ENCODE measurements around the gene CELF2.
"Not testable (repeated sequence)": the region's sequence is repeated elsewhere in the genome, so short reads cannot be mapped to it uniquely, and the experiment has no call there.

CELF2 gene

DNA sequence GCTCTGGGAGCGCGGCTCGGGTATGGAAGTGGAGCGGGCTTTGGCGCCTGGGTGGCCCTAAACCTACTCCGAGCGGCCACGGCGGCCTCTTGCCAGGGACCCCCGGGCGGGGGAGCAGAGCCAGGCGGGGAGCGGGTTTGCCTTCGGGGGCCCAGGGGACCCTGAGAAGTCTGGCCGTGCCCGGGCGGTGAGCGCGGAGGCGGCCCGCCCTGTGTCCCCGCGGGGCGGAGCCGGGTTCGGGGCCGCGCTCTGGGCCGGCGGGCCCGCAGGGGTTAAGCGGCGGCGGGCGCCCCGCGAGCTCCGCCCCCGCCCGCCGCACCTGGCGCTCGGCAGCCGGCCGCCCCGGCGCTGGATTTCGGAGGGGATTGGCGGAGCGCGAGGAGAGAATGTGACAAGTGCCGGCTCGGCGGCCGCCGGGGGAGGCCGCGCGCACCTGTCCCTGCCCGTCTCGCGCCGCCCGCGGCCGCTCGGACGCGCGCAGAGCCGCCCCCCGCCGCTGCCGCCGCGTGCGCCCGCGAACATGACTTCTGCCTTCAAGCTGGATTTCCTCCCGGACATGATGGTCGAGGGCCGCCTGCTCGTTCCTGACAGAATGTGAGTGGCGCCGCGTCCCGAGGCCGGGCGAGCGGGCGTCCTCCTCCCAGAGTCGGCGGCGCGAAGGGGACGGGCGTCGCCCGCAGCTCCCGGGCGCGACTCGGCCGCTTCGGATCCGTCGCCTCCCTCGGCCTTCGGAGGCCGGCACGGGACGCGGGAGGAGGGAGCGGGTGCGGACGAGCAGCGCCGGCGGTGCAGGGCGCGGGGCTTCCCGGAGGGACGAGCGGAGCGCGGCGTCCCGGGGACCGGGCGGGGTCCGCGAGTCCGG lies at the start of gene CELF2:
TSS of gene CELF2 (plus strand) at position 303 of the 862 bp plus-strand sequence. CDS start at position 521, 218 bp downstream.
- peak in 1 of 2 experiments; percentile 22 for DNase-seq

DNA sequence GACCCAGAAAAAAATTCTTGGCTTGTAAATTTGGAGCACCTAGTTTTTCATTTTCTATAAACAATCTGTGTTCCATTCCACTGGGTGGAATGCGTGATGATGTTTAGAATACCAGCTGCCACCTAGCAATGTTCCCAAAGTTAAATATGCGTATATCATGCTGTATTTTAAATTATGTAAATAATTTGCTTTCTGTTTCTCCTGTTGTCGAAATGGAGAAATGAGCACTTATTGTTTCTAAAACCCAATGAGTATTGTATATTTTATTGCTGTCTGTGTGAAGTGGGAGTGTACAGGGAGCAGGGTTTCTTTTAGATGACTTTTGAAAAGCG lies 49.4 kb upstream of the CELF2 start:
- DNase-seq, result no peak

DNA sequence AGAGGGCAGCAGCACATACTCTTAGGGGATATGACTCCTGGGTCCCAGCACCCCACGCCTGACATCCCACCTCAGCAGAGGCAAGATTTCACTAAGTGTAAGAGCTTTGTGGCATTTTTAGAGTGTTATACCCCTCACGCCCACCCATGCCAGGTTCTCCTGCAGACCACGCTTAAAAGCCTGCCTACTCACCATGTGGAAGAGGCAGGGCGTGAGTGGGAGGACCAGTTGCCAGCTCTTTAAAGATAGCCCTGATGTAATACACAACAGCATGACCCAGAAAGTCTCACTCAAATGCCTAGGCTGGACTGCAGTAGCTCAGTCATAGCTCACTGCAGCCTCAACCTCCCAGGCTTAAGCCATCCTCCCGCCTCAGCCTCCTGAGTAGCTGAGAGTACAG lies 44.4 kb upstream of the CELF2 start:
- no peak for DNase-seq

DNA sequence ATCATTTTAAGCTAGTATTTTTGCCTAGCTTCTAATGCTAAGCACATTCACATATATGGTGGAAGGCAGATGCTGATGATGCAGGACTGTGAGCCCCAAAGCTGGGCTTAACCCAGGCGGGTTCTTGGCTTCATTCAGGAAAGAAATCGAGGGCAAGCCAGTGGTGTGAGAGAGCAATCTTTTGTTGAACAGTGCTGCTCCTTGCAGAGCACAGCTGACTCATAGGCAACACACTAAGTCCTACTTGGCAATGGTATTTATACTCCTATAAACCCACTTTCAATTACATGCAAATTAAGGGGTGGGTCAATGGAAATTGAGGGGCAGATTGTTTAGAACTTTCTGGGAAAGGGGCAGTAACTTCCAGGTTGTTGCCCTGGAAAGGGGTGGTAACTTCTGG lies 42.0 kb upstream of the CELF2 start:
- DNase-seq, result no peak

DNA sequence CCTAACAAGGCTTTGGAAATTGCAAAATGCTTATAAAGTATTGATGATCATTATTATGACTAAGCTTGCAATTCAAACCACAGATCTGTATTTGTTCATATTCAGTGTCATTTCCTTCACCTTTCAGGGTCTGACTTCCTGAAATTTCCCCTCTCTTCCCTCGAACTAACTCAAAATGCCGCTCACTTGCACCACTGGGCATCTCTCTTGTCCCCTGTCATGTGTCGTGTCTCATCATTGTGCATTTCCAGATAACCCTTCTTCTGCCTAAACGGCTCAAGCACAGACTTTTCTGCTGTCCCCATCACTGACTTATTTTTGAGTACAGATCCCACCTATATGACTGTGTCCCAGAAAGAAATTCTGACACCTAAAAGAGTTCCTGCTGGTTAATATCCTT lies 41.0 kb upstream of the CELF2 start:
- DNase-seq, result no peak

DNA sequence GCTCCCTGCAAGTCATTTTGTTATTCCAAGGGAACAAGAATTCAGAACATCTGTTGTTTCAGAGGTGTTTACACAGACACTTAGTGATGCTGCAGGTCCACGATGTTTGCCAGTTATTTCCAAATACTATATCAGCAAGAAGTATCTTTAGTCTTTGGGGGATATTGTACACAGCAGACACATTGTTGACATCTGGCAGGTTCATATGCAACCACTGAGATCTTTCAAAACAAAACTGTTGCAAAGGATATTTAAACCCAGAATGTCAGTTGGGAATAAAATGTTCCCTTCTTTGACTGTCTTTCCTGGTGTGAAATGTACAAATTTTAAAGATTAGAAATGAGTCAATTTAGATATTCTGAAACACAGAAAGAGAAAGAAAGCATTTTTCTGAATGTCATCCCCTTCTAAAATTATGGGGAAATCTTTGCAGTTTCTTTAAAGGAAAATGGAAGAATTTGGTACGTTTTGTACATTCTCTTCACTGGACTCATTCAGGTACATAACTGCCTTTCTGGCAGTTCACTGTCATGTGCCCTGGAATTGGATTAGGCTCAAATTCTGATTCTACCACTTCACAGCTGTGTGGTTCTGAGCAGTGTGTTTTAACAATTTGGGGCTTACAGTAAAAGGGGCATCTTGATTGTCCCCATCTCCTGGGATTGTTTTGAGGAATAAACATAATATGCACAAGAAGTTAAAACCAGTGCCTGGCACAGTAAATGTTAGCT lies 40.3 kb upstream of the CELF2 start:
- no peak for DNase-seq

DNA sequence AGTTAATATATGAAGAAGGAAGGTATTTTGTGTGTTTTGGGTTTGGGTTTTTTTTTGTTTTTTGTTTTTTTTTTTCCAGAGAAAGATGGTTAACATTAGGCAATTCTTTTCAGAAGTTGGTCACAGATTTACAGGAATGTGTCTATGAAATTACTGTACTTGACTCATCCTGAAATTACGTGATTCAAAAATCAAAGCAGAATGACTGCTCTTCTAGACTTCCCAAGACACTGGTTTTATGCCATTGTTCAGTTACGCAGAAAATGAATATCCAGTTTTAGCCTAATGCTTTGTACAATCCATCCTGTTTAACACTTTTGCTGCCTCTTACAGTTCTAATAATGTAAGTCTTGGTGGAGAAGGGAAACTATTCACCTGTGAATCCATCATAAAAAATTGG lies 39.7 kb upstream of the CELF2 start:
- no peak for DNase-seq

DNA sequence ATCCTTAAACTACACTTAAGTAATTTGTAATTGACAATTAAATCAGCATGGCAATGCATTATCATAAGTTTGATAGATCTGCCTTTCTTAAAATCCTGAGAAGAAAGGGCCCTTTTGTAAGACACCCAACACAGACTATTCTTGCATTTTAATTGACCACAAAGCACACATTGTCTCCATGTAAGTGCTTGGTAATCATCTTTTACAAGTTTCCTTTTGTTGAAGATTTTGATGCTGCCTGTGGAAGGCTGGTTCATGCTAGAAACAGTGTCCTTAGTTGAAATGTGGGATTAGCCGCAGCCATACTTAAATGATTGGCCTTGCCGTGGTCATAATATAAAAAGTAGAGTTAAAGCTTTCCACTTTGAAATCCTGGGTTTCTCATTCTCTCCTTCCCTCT lies 32.3 kb upstream of the CELF2 start:
- no peak for DNase-seq

DNA sequence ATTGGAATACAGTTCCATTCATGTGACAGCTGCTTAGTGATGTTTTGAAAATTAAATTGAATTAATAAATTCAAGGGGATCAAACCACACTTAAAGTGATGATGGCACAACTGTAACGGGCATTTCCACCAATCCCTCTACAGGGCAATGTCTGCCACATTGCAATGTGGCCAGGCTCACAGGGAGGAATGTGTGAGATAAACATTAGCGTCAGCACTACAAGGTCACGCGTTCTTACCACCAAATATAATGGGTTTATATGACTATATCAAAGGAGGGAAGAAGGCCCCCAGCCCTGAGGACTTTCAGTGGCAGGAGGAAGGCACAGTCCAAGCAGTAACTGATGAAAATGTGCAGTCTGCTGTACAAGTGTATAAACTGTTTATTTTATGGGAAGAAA lies 31.1 kb upstream of the CELF2 start:
- DNase-seq, result no peak

DNA sequence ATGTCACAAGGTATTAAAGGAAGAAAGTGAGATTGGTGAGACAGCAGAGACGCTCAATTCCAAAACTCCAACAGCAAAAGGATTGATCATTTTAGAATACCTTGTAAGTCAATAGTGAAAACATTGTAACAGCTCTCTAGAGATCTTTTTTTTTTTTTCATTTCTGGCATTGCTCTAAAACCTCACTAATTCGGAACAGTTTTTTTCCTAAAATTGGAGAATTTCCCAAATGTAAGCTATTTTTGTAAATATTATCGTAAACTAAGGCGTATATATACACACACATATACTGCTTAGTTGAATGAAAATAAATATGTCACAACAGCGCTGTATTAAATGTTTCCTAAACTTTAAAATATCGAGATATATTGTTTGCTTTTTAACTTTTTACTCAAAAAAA lies 30.6 kb upstream of the CELF2 start:
- DNase-seq, result no peak

DNA sequence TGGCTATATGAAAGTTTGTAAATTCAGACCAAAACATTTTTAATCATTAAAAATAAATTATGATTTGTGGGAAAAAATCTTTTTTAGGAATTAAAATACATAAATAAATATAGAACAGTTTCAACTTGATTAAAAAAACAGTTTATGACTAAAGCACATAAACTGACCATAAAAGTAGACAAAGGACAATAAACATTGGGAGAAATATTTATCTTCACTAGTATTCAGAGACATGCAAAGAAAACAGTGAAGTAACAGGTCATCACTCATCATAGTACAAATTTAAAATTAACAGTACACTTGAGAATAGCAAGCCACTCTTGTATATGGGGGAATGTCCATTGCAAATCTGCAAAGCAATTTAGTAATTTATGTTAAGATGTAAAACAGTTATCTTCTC lies 28.0 kb upstream of the CELF2 start:
- DNase-seq, result no peak

DNA sequence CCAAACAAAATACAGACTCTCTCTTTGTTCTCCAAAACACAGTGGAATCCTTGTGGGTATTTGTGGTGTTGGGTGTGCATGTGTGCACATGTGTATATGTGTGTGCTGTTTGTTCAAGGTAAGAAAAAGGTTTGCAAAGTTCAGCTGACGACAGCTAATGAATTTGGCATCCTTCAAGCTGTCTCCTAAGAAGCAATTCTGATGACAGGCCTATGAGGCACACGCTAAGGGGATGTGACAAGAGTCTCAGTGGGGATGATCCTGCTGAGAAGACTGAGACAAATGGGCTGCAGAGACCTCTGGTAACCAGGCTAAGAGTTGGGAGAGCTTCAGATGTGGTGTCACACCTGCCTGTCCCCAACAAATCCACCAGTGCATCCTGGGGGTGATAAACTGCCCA lies 26.5 kb upstream of the CELF2 start:
- DNase-seq, result no peak

DNA sequence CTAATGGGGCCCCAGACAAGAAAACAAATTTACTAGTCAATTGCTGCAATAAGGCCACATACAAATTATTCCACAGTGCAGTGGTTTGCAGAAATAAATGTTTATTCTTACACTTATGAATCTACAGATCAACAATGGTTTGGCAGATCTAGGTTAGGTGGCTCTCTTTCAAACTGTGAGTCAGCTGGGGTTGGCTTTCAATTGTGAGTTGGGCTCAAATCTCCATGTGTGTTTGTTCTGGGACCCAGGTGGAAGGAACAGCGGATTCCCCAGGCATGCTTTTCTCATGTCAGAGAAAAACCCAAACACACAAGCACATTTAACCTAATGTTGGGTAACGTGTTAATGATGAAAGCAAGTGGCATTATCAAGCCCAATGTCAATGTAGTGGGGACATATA lies 25.6 kb upstream of the CELF2 start:
- DNase-seq, result no peak

DNA sequence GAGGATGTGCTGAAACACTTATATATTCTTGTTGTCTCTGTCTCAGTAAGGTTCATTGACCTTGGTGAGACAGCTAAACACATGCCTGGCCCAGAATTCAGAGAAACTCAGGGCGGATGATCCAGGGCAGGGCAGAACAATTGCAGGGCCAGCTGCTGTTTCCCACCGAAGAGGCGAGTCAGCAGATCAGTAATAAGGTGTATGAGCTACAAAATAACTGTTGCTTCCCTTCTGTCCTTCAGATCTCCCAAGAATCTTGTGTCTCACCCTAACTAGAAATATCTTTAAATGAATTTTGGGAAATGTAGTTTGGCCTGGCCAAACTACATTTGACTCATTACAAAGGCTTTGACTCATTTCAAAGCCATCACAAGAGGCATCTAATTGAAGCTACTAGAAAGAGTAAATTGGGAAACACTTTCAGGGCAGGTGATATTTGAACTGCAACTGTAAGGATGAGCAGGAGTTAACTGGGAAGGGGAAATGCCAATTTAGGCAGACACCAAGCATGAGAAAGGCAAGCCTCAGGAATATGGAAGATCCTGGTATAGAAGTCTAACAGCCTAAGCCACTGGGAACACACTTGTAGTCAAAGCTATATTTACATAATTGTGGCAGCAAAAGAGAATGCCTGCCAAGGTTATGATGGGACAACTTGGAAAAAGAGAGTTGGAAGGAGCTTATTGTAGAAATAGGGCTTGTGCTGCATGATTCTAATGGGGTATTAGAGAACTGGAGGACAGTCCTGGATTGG lies 24.5 kb upstream of the CELF2 start:
- DNase-seq, result no peak

DNA sequence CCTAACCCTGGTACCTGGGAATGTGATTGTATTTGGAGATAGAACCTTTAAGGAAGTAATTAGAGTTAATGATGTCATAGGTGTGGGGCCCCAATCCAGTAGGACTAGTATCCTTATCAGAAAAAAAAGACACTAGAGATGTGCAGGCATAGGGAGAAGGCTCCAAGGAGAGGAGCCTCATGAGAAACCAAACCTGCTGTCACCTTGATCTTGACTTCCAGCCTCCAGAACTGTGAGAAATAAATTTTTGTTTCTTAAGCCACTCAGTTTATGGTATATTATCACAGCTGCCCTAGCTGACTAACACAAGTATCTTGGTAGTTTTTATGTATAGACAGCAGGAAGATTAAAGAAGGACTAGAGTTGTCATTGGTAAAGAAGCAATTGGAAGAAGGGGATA lies 23.9 kb upstream of the CELF2 start:
- DNase-seq, result no peak

DNA sequence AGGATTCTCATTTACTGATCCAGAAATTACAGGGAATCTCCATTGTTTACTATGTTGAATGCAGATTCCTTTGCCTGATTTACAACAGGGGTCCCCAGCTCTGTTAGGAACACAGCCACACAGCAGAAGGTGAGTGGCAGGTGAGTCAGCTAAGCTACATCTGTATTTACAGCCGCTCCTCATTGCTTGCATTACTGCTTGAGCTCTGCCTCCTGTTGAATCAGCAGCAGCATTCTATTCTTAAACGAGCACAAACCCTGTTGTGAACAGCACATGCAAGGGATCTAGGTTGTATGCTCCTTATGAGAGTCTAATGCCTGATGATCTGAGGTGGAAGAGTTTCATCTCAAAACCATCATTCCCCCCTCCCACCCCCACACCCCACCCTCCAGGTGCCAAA lies 23.3 kb upstream of the CELF2 start:
- no peak for DNase-seq

DNA sequence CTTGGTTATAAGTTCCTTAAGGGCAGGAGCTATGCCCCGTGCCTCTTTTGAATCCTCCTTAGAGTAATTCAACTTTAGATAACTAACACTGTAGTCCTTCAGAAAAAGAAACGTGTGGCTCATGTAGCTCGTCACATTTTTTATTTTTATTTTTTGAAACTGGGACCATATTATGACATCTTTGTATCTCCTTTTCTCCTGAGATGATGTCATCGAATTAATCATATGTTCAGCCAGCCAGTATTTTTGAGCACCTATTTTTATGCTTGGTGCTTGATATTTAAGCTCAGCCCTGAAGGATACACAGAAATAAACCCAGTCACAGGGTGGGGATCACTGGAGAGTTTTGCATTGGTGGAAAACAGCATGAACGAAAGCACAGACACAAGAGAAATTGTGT lies 22.6 kb upstream of the CELF2 start:
- DNase-seq, result no peak

DNA sequence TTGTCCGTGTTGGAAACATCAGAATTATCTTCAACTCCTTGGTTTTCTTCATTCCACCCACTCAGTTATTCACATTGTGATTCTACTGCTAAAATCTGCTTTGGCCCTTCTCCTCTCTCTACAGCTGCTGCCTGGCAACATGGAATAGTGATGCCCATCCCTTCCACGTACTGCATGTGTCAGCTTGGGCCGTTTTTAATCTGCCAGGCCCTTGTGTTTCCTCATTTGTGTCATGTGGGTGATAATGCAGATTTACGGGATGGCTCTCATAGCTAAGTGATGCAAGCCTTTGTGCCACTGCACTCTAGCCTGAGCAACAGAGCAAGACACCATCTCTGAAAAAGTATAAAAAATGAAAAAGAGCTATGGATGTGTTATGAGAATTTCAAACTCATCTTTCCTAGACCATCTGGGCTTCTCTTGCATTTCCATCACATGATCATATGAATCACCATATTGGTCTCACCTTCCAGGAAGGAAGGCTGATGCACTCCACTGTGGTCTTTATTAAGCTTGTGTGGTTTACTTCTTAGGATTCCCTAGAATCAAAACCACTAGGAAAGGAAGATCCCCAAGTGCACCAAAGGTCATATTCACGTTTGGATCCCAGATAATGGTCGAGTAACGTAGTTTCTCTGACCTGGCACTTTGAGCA lies 20.6 kb upstream of the CELF2 start:
- DNase-seq, result no peak

DNA sequence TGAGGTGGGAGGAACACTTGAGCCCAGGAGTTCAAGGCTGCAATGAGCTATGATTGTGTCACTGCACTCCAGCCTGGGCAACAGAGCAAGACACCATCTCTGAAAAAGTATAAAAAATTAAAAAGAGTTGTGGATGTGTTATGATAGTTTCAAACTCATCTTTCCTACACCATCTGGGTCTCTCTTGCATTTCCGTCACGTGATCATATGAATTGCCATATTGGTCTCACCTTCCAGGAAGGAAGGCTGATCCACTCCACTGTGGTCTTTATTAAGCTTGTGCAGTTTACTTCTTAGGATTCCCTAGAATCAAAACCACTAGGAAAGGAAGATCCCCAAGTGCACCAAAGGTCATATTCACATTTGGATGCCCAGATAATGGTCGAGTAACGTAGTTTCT lies 18.2 kb upstream of the CELF2 start:
- DNase-seq, result not testable (repeated sequence)

DNA sequence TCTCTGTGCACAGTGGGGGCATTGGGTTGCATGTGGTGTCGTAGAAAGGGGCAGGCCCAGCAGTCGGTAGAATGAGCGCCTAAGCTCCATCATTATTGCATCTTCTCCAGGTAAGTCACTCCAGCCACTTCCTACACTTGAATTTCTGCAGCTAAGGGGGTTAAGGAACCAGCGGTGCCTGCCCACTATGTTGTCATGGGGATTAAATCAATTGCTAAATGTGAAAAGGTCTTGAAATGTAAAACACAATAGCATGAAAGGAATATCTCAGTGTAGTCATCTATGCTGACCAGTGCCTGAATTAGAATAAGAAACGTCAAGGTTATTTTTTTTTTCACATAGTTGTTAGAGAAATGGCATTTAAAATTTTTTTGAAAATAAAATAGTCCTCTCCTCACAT lies 15.2 kb upstream of the CELF2 start:
- DNase-seq, result no peak

DNA sequence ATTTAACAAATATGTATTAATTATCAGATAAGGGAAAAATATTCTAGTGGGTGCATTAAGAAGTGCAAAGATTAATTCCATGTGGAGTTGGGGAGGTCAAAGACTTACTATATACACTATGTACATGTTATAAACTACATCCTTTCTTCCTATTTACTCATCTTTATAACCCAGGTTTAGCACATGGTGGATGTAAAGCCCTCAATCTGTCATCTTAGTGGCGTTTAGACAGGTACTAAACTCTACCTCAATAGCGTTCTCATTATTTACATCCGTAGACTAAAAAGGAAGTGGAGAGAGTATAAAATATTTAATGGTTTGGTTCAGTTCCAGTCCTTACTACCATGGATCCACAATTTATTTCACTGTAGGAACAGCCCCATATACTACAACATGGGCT lies 14.8 kb upstream of the CELF2 start:
- DNase-seq, result no peak

DNA sequence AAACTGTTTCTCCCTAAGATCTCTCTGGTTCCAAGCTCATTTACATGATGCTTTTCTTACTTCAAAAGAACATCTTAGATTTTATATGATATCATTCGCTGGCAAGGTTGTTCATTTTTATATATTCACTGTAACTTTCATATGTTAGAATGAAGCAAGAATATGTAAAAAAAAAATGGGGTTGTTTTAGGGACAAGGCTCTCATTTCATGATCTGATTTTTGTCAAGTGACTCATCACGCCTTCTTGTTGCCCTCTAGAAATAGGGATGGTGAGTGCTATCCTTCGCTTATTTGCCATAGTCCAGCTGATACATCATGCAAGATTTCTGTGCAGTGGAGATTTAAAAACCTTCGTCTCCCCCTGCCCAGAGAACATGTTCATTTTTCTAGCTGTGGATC lies 14.0 kb upstream of the CELF2 start:
- DNase-seq, result no peak
